GM19043 (cell line): ENCODE measurements around the gene TAB2.
A peak's percentile ranks its signal among the peaks of the same experiment; 100 is the strongest.

Experiments used
- ATAC-seq: cut with Tn5 transposase; IDR thresholded peaks from one replicate; pipeline ENCODE4 v1.9.1; 2021; ENCODE audit warnings: low read depth; ENCODE audit not compliant: unreplicated experiment

TAB2 gene

GRCh38 chr6:149364557-149364956 lies 47.0 kb downstream of the TAB2 start:
- ATAC-seq: no peak

GRCh38 chr6:149365197-149365596 lies 47.7 kb downstream of the TAB2 start:
- no peak for ATAC-seq

GRCh38 chr6:149366267-149366921 lies 48.9 kb downstream of the TAB2 start:
- ATAC-seq: no peak

- ATAC-seq: peak; percentile 35
These were observed 50.6 kb downstream of the TAB2 start for GRCh38 chr6:149368065-149368464.

- no peak for ATAC-seq
These were observed 53.6 kb downstream of the TAB2 start for GRCh38 chr6:149371154-149371553.

- ATAC-seq: no peak
These were observed 54.5 kb downstream of the TAB2 start for GRCh38 chr6:149372062-149372461.

- no peak for ATAC-seq
These were observed 56.0 kb downstream of the TAB2 start for GRCh38 chr6:149373511-149373910.

GRCh38 chr6:149379977-149380376 lies 62.5 kb downstream of the TAB2 start:
- no peak for ATAC-seq

GRCh38 chr6:149380523-149380922 lies 63.0 kb downstream of the TAB2 start:
- ATAC-seq: no peak

- ATAC-seq: no peak
These were observed 65.9 kb downstream of the TAB2 start for GRCh38 chr6:149383371-149383770.

GRCh38 chr6:149384464-149384863 lies 67.0 kb downstream of the TAB2 start:
- ATAC-seq: no peak

GRCh38 chr6:149385998-149386646 lies 68.6 kb downstream of the TAB2 start:
- no peak for ATAC-seq

GRCh38 chr6:149387779-149388512 lies 70.4 kb downstream of the TAB2 start:
- no peak for ATAC-seq

GRCh38 chr6:149389509-149390297 lies 72.2 kb downstream of the TAB2 start:
- no peak for ATAC-seq

- no peak for ATAC-seq
These were observed 74.6 kb downstream of the TAB2 start for GRCh38 chr6:149392093-149392492.

GRCh38 chr6:149392535-149392934 lies 75.0 kb downstream of the TAB2 start:
- no peak for ATAC-seq

GRCh38 chr6:149393002-149393679 lies 75.6 kb downstream of the TAB2 start:
- no peak for ATAC-seq

GRCh38 chr6:149395185-149395584 lies 77.7 kb downstream of the TAB2 start:
- ATAC-seq: no peak

GRCh38 chr6:149397384-149397783 lies 79.9 kb downstream of the TAB2 start:
- no peak for ATAC-seq

- no peak for ATAC-seq
These were observed 82.5 kb downstream of the TAB2 start, which contains the start of gene SUMO4 for GRCh38 chr6:149400050-149400449. Gene SUMO4 (plus strand): TSS chr6:149400262. CDS start chr6:149400392, 130 bp downstream.
